Stomach smooth muscle (tissue), 2 donors: ENCODE results near the gene TAF11L14.
"Not testable (repeated sequence)": the region's sequence is repeated elsewhere in the genome, so short reads cannot be mapped to it uniquely, and the experiment has no call there.

Experiments used
- H3K27ac ChIP-seq: one replicate; pipeline ENCODE4 v1.7.0; 2013; ENCODE audit warnings: mild to moderate bottlenecking, low read length, inconsistent platforms
- H3K27me3 ChIP-seq, 2 donors: one replicate each; pipeline ENCODE4 v1.7.0; 2013; ENCODE audit warnings: low read length in 2 of 2; ENCODE audit not compliant: insufficient read depth in 2 of 2, control insufficient read depth in 1 of 2
- H3K36me3 ChIP-seq, 2 donors: one replicate each; pipeline ENCODE4 v1.7.0; 2013; ENCODE audit warnings: low read length in 2 of 2; ENCODE audit not compliant: control insufficient read depth in 2 of 2, insufficient read depth in 2 of 2
- H3K4me1 ChIP-seq: one replicate; pipeline ENCODE4 v1.7.0; 2013; ENCODE audit warnings: low read length; ENCODE audit not compliant: control insufficient read depth, insufficient read depth
- H3K4me3 ChIP-seq, 2 donors: one replicate each; pipeline ENCODE4 v1.7.0; 2013; ENCODE audit warnings: low read length in 2 of 2
- H3K9ac ChIP-seq, 2 donors: one replicate each; pipeline ENCODE4 v1.7.0; 2013; ENCODE audit warnings: low read length in 2 of 2, mild to moderate bottlenecking in 1 of 2
- H3K9me3 ChIP-seq, 2 donors: one replicate each; pipeline ENCODE4 v1.7.0; 2013; ENCODE audit warnings: low read length in 2 of 2; ENCODE audit not compliant: control insufficient read depth in 2 of 2
- donor health status: healthy.
- donor health status: Pancreatic carcinoma.

TAF11L14 gene

DNA sequence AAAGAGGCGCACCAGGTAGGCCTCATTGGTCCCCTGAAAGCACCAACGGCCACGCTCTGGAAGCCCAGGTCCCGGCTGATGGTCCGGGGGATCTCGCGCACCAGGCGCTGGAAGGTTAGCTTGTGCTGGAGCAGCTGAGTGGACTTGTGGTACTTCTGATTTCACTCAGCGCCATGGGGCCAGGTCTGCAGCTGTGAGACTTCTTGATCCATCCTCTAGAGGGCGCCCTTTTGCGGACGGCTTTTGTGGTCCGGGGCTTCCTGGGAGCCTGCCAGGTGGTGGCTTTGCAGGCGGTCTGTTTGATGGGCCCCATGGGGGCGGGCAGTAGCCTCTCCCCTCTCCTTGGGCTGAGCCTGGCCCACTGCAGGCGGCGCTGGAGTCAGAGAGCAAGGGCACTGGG, 13.6 kb upstream of the TAF11L14 start:
- no peaks in the 10 kb centered on the region for H3K4me1 ChIP-seq
- no peak overlapping the region for H3K4me3 ChIP-seq
- H3K9ac ChIP-seq, result no peak overlapping the region
- no peak overlapping the region for H3K27ac ChIP-seq
- no peaks in the 10 kb centered on the region for H3K36me3 ChIP-seq
- H3K27me3 ChIP-seq, result no peaks in the 10 kb centered on the region
- H3K9me3 ChIP-seq, result no peaks in the 10 kb centered on the region

DNA sequence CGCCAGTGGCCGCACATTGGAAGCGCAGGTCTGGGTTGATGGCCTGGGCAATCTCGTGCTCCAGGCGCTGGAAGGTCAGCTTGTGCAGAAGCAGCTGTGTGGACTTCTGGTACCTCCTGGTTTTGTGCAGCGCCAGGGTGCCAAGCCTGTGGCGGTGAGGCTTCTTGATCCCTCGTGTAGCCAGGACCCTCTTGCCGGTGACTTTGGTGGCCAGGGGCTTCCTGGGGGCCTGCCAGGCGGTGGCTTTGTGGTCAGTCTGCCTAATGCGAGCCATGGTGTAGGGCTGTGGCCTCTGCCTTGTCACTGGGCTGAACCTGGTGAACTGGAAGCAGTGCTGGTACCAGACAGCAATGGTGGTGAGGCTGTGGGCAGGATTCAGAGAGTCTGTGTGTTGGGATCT, 8.6 kb upstream of the TAF11L14 start:
- Histone ChIP-seq H3K36me3 (no peaks in the 10 kb centered on the region), H3K27me3 (no peaks in the 10 kb centered on the region), H3K27ac (no peak overlapping the region), H3K9ac (no peak overlapping the region), H3K4me1 (no peaks in the 10 kb centered on the region), H3K9me3 (no peaks in the 10 kb centered on the region), H3K4me3 (no peak overlapping the region)

DNA sequence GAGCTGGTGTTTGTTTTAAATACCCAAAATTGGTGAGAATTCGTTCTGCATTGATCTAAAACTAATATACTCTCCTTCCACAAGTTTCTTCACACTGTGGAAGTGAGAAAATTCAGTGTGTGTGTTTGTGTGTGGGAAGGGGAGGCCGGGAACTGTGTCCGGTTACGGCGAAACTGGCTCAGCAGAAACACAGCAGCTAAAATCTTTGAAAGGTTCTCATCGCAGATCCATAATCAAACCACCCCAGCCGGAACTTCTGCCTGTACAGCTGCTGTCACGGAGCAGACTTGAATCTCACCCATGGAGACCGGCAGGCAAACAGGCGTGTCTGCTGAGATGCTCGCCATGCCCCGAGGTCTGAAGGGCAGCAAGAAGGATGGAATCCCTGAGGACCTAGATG, 2.5 kb upstream of the TAF11L14 start, which contains the start of gene TAF11L13:
Gene TAF11L13 (plus strand): TSS at position 301 of the 400 bp plus-strand sequence.
- H3K4me3 ChIP-seq, H3K9me3 ChIP-seq, H3K27me3 ChIP-seq, H3K9ac ChIP-seq, H3K4me1 ChIP-seq, H3K27ac ChIP-seq, H3K36me3 ChIP-seq: not testable (repeated sequence)

DNA sequence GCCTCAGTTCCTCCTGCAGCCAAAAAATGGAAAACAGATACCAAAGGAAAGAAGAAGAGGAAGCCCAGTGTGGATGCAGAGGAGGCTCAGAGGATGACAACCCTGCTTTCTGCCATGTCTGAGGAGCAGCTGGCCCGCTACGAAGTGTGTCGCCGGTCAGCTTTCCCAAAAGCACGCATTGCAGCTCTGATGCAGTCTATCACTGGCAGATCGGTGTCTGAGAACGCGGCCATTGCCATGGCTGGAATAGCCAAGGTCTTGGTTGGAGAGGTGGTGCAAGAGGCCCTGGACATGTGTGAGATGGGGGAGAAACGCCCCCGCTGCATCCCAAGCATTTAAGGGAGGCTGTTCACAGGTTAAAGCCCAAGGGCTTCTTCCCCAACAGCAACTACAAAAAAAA, 15.0 kb downstream of the TAF11L14 start:
- not testable (repeated sequence) for H3K4me1 ChIP-seq, H3K27ac ChIP-seq, H3K4me3 ChIP-seq, H3K36me3 ChIP-seq, H3K27me3 ChIP-seq, H3K9ac ChIP-seq, H3K9me3 ChIP-seq

DNA sequence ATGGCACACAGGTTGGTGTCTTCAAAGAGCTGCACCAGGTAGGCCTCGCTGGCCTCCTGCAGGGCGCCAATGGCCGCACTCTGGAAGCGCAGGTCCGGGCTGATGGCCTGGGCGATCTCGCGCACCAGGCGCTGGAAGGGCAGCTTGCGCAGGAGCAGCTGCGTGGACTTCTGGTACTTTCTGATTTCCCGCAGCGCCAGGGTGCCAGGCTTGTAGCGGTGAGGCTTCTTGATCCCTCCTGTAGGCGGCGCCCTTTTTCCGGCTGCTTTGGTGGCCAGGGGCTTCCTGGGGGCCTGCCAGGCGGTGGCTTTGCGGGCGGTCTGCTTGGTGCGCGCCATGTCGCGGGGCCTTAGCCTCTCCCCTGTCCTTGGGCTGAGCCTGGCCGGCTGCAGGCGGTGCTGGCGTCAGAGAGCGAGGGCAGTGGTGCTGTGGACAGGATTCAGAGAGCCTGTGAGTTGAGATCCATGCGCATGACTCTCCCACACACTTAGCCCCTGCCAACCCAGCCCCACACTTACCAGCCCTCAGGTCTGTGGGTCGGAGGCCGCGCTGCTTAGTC, 21.0 kb downstream of the TAF11L14 start:
- not testable (repeated sequence) for H3K9ac ChIP-seq, H3K36me3 ChIP-seq, H3K4me1 ChIP-seq, H3K4me3 ChIP-seq, H3K9me3 ChIP-seq, H3K27ac ChIP-seq, H3K27me3 ChIP-seq

DNA sequence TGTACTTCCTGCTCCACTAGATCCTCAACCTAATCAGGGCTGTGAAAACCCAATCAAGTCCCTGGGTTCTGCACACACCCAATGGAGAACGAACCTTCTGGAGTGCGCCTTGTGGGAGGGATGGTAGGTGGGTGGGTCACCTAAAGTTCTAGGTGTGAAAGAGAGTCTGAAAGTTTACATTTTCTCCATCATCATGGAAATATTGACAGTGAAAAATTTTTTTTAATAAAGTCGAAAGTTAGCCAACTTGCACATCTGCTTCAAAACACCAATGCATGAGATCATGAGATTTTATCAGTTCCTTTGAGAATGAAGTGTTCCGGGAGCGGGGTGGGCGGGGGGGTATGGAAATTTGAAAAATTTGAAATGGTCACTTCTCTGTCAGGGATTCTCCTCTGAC, 21.7 kb downstream of the TAF11L14 start:
- Histone ChIP-seq H3K27me3 (no peaks in the 10 kb centered on the region), H3K9ac (no peak overlapping the region), H3K9me3 (no peaks in the 10 kb centered on the region), H3K4me3 (no peak overlapping the region), H3K36me3 (no peaks in the 10 kb centered on the region), H3K4me1 (no peaks in the 10 kb centered on the region), H3K27ac (no peak overlapping the region)

DNA sequence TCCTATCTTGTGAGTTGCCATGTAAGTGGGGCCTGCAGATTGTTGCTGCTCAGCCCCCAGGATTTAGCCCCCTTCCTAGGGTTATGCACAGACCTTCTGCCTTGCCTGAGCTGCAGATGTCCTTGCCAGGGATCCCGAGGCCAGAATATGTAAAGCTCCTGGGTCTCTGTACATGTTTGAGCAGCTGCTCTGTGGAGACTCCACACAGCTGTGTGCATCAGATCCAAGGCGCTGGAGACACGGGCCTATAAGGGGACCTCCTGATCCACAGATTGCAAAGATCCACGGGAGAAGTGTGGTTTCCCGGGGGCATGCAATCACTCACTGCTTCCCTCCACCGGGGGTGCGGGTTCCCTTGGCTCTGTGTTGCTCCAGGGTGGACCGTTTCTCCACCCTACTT, 28.9 kb downstream of the TAF11L14 start:
- no peaks in the 10 kb centered on the region for H3K27me3 ChIP-seq
- H3K4me3 ChIP-seq, result no peak overlapping the region
- H3K9me3 ChIP-seq, result no peaks in the 10 kb centered on the region
- no peak overlapping the region for H3K9ac ChIP-seq
- no peaks in the 10 kb centered on the region for H3K36me3 ChIP-seq
- H3K27ac ChIP-seq, result no peak overlapping the region
- no peaks in the 10 kb centered on the region for H3K4me1 ChIP-seq

DNA sequence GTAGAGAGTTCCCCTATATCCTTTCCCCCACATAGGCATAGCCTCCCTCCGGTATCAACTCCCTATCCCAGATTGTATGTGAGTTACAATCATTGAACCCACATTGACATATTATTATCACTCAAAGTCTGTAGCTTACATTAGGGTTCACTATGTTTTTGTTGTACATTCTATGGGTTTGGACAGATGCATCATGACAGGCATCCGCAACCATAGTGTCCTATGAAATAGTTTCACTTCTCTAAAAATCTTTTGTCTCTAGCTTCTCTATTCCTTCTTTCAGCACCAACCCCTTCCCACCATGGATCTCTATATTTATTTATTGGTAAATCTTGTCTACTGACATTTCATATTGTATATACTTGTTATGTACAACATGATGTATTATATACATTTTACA, 31.6 kb downstream of the TAF11L14 start:
- H3K9me3 ChIP-seq, result no peaks in the 10 kb centered on the region
- H3K9ac ChIP-seq, result no peak overlapping the region
- H3K27me3 ChIP-seq, result no peaks in the 10 kb centered on the region
- H3K4me3 ChIP-seq, result no peak overlapping the region
- H3K27ac ChIP-seq, result no peak overlapping the region
- no peaks in the 10 kb centered on the region for H3K36me3 ChIP-seq
- H3K4me1 ChIP-seq, result no peaks in the 10 kb centered on the region

DNA sequence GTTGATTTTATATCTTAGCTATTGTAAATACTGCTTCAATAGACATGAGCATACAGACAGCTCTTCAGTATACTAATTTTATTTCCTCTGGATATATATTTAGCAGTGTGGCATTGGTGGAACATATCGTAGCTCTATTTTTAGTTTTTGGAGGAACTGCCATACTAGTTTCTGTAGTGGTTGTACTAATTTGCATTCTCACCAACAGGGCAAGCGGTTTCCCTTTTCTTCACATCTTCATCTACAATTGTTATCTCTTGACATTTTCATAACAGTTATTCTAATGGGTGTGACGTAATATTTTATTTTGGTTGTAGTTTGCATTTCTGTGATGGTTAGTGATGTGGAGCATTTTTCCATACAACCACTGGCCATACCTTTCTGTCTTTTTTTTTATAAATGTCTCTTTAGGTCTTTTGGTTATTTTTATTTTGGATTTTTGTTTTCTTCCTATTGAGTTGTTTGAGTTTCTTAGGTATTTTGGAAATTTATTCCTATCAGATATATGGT, 32.5 kb downstream of the TAF11L14 start:
- Histone ChIP-seq H3K36me3 (no peaks in the 10 kb centered on the region), H3K4me3 (no peak overlapping the region), H3K27me3 (no peaks in the 10 kb centered on the region), H3K9me3 (no peaks in the 10 kb centered on the region), H3K27ac (no peak overlapping the region), H3K4me1 (no peaks in the 10 kb centered on the region), H3K9ac (no peak overlapping the region)

DNA sequence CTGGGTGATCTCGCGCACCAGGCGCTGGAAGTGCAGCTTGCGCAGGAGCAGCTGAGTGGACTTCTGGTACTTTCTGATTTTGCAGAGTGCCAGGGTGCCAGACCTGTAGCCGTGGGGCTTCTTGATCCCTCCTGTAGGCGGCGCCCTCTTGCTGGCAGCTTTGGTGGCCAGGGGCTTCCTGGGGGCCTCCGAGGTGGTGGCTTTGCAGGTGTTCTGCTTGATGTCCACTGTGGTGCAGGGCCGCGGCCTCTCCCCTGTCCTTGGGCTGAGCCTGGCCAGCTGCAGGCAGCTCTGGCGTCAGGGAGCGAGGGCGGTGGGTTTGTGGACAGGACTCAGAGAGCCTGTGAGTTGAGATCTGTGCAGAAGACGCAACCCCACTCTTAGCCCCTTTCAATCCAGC, 36.1 kb downstream of the TAF11L14 start:
- Histone ChIP-seq H3K9ac (no peak overlapping the region), H3K4me1 (no peaks in the 10 kb centered on the region), H3K9me3 (no peaks in the 10 kb centered on the region), H3K36me3 (no peaks in the 10 kb centered on the region), H3K27ac (no peak overlapping the region), H3K4me3 (no peak overlapping the region), H3K27me3 (no peaks in the 10 kb centered on the region)

DNA sequence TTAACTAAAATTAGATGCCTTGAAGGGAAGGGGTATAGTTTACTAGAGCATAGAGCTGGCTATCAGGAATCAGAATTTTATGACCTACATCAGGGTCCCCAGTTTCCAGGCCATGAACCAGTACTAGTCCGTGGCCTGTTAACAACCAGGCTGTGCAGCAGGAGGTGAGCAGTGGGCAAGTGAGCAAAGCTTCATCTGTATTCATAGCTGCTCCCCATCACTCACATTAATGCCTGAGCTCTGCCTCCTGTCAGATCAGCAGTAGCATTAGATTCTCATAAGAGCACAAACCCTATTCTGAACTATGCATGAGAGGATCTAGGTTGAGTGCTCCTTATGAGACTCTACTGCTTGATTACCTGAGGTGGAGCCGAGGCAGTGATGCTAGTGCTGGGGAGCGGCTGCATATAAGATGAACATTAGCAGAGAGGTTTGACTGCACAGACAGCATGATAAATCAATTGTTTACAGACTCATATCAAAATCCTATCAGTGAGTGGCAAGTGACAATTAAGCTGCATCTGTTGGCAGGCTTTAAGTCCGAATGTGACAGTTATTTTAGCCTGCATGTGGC, 44.6 kb downstream of the TAF11L14 start:
- H3K36me3 ChIP-seq, result no peaks in the 10 kb centered on the region
- no peak overlapping the region for H3K27ac ChIP-seq
- no peak overlapping the region for H3K9ac ChIP-seq
- no peaks in the 10 kb centered on the region for H3K27me3 ChIP-seq
- H3K4me1 ChIP-seq, result no peaks in the 10 kb centered on the region
- H3K4me3 ChIP-seq, result no peak overlapping the region
- no peaks in the 10 kb centered on the region for H3K9me3 ChIP-seq
